AG10803 (cell line): ENCODE data around the gene CLBA1.

Experiments used
- DNase-seq: peaks from one replicate; pipeline ENCODE4 v3.0.0; 2010; ENCODE audit warnings: low read depth
- H3K4me3 ChIP-seq: 2 replicates; pipeline ENCODE4 v1.5.1; 2011; ENCODE audit warnings: mild to moderate bottlenecking, low read length, control low read depth
- CTCF ChIP-seq: conservative IDR thresholded peaks from 2 replicates; pipeline ENCODE4 v1.5.1; 2011; ENCODE audit warnings: mild to moderate bottlenecking, low read length, control low read depth, inconsistent platforms

Gene CLBA1

DNA sequence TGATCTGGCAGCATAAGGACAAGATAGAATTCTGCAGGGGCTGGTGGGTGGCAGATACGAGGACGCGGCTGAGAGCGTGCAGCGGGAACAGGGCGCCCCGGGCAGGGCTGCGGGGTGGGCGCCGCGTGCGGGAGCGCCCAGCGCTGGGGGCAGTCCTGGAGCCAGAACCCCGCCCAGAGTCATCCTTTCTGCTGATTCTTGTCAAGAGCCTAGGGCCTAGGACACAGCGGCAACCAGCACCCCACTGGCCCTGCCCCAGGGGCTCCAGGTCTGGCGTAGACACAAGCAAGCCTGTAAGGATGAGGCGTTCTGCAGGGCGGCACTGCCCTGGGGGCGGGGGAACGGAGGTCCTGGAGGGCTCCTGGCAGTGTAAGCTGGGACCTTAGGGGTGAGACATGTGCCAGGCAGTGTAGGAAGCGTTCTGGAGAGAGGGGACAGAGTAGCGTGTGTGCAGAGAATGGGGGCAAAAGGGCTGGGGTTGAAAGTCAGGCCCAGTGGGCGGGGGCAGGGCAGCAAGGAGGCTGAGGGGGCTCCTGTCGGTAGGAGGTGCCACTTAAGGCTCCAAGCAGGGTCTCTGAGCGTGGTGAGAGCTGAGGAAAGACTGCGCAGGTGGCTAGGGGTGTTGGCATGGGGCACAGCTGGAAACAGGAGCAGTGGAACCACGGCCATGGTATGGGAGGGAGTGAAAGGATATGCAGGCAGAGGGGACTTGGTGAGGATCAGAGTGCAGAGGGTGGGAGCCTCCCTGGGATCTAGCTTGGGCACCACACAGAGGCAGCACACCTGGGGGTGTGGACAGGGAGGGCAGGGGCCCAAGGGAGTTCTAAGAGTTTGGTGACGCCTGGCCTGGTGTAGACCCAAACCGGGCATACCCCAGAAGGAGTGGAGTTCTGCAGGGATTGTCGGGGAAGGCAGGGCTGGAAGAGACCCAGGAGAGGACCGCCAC is 6.6 kb upstream of the CLBA1 start:
- peak overlapping the region; percentile 52 for H3K4me3 ChIP-seq
- TF ChIP-seq CTCF = no peak
- no peak for DNase-seq

DNA sequence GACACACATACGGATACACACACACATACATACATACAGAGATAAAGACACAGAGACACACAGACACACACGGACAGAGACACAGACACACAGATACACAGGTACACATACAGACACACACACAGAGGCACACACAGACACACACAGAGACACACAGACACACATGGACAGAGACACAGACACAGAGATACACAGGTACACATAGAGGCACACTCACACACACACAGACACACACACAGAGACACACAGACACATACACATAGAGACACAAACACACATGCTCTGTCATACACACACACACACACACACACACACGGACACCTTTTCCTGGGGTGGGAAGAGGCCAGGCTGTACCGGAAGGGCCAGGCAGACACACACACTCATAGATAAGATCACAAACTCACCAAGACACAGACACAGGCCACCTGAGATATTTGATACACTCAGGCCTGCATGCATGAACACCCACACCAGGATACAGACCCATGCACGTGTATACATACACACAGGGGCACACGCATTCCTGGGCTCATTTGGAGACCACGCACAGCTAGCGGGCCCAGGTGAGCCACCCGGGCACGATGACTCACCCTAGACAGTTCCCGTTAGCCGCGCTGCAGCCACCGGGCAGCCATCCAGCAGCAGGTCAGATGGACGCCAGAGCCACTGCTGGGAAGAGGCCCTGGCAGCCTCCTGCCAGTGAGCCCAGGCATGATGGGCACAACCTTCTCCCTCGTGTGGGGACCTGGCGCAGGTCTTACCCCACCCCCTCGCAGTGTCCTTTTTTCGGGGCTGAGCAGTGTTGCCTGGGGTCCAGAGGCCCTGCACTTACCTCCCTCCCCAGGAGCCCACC is 5.6 kb upstream of the CLBA1 start:
- H3K4me3 ChIP-seq = no peak overlapping the region
- TF ChIP-seq CTCF = no peak

GRCh38 chr14:104980611-104981531 is 4.7 kb upstream of the CLBA1 start:
- no peak overlapping the region for H3K4me3 ChIP-seq
- no peak for TF ChIP-seq CTCF
- no peak for DNase-seq

More for the DNA sequence above, 5.6 kb upstream of the CLBA1 start:
- DNase-seq = no peak

GRCh38 chr14:104981699-104982541 is 3.7 kb upstream of the CLBA1 start:
- no peak for TF ChIP-seq CTCF
- H3K4me3 ChIP-seq = no peak overlapping the region
- DNase-seq = no peak

- TF ChIP-seq CTCF = no peak
- no peak overlapping the region for H3K4me3 ChIP-seq
- DNase-seq = no peak
These were observed 2.9 kb upstream of the CLBA1 start for GRCh38 chr14:104982548-104983230.
